ENCODE data around the gene SLC10A7.
A peak's percentile ranks its signal among the peaks of the same experiment; 100 is the strongest.

The SLC10A7 gene

GRCh38 chr4:146439437-146439836, 82.3 kb downstream of the SLC10A7 start:
- DNase-seq (ENCODE audit: low spot score) = no peak

GRCh38 chr4:146437778-146438177, 84.0 kb downstream of the SLC10A7 start:
- DNase-seq (ENCODE audit: low spot score) = no peak

GRCh38 chr4:146436423-146437162, 85.1 kb downstream of the SLC10A7 start:
- no peak for DNase-seq (ENCODE audit: low spot score)

- no peak for DNase-seq (ENCODE audit: low spot score)
These were observed 85.8 kb downstream of the SLC10A7 start for GRCh38 chr4:146435962-146436361.

GRCh38 chr4:146432065-146432464, 89.7 kb downstream of the SLC10A7 start:
- DNase-seq (ENCODE audit: low spot score) = no peak

GRCh38 chr4:146428298-146428697, 93.4 kb downstream of the SLC10A7 start:
- DNase-seq (ENCODE audit: low spot score) = no peak

GRCh38 chr4:146417822-146418221, 103.9 kb downstream of the SLC10A7 start:
- DNase-seq (ENCODE audit: low spot score) = no peak

GRCh38 chr4:146415829-146416228, 105.9 kb downstream of the SLC10A7 start:
- DNase-seq (ENCODE audit: low spot score) = no peak

GRCh38 chr4:146407669-146408084, 114.1 kb downstream of the SLC10A7 start:
- DNase-seq (ENCODE audit: low spot score) = no peak

GRCh38 chr4:146407257-146407656, 114.5 kb downstream of the SLC10A7 start:
- DNase-seq (ENCODE audit: low spot score) = no peak

- no peak for DNase-seq (ENCODE audit: low spot score)
These were observed 120.5 kb downstream of the SLC10A7 start for GRCh38 chr4:146401274-146401673.

GRCh38 chr4:146398896-146399445, 122.8 kb downstream of the SLC10A7 start:
- DNase-seq (ENCODE audit: low spot score) = no peak

- no peak for DNase-seq (ENCODE audit: low spot score)
These were observed 123.3 kb downstream of the SLC10A7 start for GRCh38 chr4:146398404-146398803.

- DNase-seq (ENCODE audit: low spot score) = no peak
These were observed 132.2 kb downstream of the SLC10A7 start for GRCh38 chr4:146389561-146389960.

GRCh38 chr4:146382194-146382593, 139.5 kb downstream of the SLC10A7 start:
- DNase-seq (ENCODE audit: low spot score) = no peak

GRCh38 chr4:146381263-146381872, 140.4 kb downstream of the SLC10A7 start:
- DNase-seq (ENCODE audit: low spot score) = no peak

- no peak for DNase-seq (ENCODE audit: low spot score)
These were observed 142.0 kb downstream of the SLC10A7 start for GRCh38 chr4:146379744-146380143.

GRCh38 chr4:146371812-146372211, 149.9 kb downstream of the SLC10A7 start:
- no peak for DNase-seq (ENCODE audit: low spot score)

- DNase-seq (ENCODE audit: low spot score) = no peak
These were observed 150.9 kb downstream of the SLC10A7 start for GRCh38 chr4:146370841-146371240.

GRCh38 chr4:146369446-146369845, 152.3 kb downstream of the SLC10A7 start:
- no peak for DNase-seq (ENCODE audit: low spot score)

- peak; percentile 38 for DNase-seq (ENCODE audit: low spot score)
These were observed 153.5 kb downstream of the SLC10A7 start for GRCh38 chr4:146368209-146368608.

- DNase-seq (ENCODE audit: low spot score) = peak; percentile 19
These were observed 154.4 kb downstream of the SLC10A7 start for GRCh38 chr4:146367347-146367746.

GRCh38 chr4:146359771-146360170, 162.0 kb downstream of the SLC10A7 start:
- no peak for DNase-seq (ENCODE audit: low spot score)

Measured in pons (tissue), 1 donor.